Gastrocnemius medialis (tissue), 4 donors: Measurements from ENCODE around the gene XDH.

Experiments
- POLR2A ChIP-seq, 2 donors: fragments of 450-650 bp; IDR thresholded peaks; one replicate each; pipeline ENCODE4 v1.6.1; 2017; ENCODE audit warnings: antibody characterized with exemption in 2 of 2, mild to moderate bottlenecking in 2 of 2, moderate library complexity in 2 of 2
- TF ChIP-seq, protein P1 (sequence below), 5 experiments: fragments of 450-650 bp in 3 of 5; fragments of 200-600 bp in 2 of 5; sonication (generic) in 2 of 5; IDR thresholded peaks in 4 of 5; conservative IDR thresholded peaks in 1 of 5; 1 replicate in 4 of 5; 2 replicates in 1 of 5; pipeline ENCODE4 v1.5.1; 2016 to 2019; ENCODE audit warnings: antibody characterized with exemption in 5 of 5, mild to moderate bottlenecking in 3 of 5, moderate library complexity in 3 of 5

DNA sequence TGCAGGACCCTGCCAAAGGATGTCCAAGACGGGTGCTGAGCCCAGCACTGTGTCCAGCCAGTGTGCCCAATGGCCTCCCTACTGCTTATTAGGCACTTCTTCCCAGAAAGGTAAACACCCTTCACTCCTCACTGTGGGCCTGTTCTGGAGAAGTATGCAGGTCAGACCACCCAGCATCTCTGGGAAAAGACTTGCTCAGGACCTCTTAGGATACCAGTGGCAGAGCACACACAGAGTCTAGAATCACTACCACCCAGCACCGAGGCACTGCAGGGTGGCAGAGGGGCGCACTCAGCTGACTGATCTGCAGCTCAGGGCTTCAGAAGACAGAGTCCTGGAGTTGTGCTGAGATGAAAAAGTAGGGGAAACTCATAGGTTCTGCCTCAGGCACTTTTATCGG is 25.8 kb downstream of the XDH start:
- TF ChIP-seq, protein P1, sequence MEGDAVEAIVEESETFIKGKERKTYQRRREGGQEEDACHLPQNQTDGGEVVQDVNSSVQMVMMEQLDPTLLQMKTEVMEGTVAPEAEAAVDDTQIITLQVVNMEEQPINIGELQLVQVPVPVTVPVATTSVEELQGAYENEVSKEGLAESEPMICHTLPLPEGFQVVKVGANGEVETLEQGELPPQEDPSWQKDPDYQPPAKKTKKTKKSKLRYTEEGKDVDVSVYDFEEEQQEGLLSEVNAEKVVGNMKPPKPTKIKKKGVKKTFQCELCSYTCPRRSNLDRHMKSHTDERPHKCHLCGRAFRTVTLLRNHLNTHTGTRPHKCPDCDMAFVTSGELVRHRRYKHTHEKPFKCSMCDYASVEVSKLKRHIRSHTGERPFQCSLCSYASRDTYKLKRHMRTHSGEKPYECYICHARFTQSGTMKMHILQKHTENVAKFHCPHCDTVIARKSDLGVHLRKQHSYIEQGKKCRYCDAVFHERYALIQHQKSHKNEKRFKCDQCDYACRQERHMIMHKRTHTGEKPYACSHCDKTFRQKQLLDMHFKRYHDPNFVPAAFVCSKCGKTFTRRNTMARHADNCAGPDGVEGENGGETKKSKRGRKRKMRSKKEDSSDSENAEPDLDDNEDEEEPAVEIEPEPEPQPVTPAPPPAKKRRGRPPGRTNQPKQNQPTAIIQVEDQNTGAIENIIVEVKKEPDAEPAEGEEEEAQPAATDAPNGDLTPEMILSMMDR (IDR thresholded peaks at IDR 0.05 in 4 of 5, conservative IDR thresholded peaks at IDR 0.05 in 1 of 5): no peak
- no peak for TF ChIP-seq POLR2A (IDR thresholded peaks at IDR 0.05)
